Ureter (tissue), 1 donor: ENCODE results near the gene TMED5. TPM values are rescaled to one million over a fixed set of nuclear protein-coding genes. Genes with fewer than 3 reads are reported as not detected.
"Not testable (repeated sequence)": the region's sequence is repeated elsewhere in the genome, so short reads cannot be mapped to it uniquely, and the experiment has no call there.

Experiments used
- DNase-seq: peaks from one replicate; pipeline ENCODE4 v3.0.0-alpha.2; 2020; ENCODE audit warnings: low spot score
- total RNA-seq: library from RNA; stranded (reverse); gene quantifications from one replicate; pipeline ENCODE4 v1.2.4, GENCODE V29; 2023
- donor health status: DM: yes; HTN: yes; CAD: no.

The TMED5 gene
- 44.6 TPM for total RNA-seq

DNA sequence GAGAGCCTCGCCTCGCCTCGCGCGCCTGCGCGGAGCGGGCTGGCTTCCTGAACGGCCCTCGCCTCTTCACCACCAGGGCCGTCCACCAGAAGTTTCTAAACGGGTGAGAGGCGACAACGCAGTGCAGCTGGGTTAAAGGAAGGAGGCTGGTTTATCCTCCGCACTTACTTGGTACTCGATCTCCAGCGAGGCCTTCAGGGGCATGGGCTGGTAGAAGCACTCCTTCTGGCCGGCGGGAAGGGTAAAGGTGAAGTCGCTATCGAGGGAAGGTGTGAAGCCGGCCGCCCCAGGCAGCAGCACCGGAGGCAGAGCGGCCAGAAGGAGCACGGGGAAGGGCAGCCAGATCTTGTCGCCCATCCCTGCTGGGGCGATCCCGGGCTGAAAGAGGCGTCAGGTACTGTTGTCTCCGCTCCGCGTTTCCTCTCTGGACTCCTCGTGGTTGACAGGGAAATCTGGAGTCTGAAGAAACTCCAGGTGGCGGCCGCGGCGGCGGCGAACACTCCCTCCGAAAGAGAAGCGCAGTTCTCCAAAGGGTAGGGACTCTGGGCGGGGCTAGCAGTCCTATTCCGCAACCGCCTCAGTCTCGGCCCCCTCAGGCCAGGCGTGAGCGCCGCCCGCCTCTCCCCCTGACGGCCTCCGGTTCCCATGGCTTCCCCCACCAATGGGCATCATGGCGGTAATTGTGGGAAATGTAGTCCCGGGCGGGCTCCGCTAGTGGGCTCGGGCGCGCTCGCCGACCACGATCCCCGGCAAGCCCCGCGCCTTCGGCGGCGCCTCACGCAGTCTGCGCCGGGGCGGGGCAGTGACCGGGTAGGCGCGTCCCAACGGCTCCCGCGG is at the start of gene TMED5:
Gene TMED5 (minus strand): TSS at position 528 of the 837 bp plus-strand sequence. CDS start 171 bp downstream, at position 357.
- DNase-seq: peak; percentile 99

GRCh38 chr1:93223023-93223675 is 42.9 kb upstream of the TMED5 start:
- DNase-seq: no peak

GRCh38 chr1:93221913-93222312 is 41.7 kb upstream of the TMED5 start:
- DNase-seq: no peak

GRCh38 chr1:93220716-93221115 is 40.5 kb upstream of the TMED5 start:
- DNase-seq: not testable (repeated sequence)

DNA sequence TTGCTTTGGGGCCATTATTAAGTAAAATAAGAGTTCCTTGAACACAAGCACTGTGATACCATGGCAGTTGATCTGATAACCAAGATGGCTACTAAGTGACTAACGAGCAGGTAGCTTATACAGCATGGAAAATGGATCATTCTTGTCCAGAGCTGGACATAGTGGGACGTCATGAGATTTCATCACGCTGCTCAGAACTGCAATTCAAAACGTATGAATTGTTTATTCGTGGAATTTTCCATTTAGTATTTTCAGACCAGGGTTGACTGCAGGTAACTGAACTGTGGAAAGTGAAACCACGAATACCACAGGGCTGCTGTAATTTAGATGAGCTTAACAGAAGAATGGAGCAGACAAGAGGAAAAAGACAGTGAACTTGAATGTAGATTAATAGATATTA is 39.2 kb upstream of the TMED5 start:
- DNase-seq: no peak

GRCh38 chr1:93215322-93215721 is 35.1 kb upstream of the TMED5 start:
- no peak for DNase-seq

DNA sequence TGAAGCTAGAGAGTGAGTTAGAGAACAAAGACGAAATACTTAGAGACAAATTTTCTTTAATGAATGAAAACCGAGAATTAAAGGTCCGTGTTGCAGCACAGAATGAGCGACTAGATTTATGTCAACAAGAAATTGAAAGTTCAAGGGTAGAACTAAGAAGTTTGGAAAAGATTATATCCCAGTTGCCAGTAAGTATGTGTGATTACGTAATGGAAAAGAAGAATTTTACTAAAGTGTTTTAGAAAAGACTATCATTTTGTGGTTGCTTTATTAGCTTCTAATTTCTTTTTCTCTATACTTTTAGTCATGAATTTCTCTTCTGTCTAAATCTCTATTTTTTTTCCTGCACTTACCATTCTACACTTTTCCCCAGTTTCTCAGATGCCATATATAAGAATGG is 27.0 kb upstream of the TMED5 start:
- no peak for DNase-seq

GRCh38 chr1:93206567-93206954 is 26.3 kb upstream of the TMED5 start:
- no peak for DNase-seq

- DNase-seq: no peak
These were observed 25.8 kb upstream of the TMED5 start for GRCh38 chr1:93205892-93206566.

- DNase-seq: no peak
These were observed 20.5 kb upstream of the TMED5 start for GRCh38 chr1:93200714-93201113.

- DNase-seq: no peak
These were observed 19.9 kb upstream of the TMED5 start for GRCh38 chr1:93200086-93200620.

DNA sequence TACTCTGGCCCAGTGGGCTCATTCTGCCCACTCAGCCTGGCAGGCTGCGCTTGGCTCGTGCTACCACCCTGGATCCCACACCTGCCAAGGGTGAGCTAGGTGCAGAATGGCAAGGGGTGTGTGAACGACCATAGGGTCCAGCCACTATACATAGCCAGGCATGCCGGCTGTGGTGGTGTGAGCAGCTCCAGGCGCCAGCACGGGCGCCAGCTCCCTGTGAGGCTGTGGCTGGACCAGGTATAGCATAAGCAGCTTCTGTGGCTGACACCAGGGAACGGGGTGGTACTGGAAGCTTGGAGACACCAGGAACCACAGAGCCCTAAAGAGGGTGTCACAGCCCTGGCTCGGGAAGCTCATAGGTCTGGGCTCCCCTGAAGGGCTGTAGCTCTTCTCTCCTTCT is 18.9 kb upstream of the TMED5 start:
- no peak for DNase-seq

- no peak for DNase-seq
These were observed 16.4 kb upstream of the TMED5 start for GRCh38 chr1:93196591-93196990.

DNA sequence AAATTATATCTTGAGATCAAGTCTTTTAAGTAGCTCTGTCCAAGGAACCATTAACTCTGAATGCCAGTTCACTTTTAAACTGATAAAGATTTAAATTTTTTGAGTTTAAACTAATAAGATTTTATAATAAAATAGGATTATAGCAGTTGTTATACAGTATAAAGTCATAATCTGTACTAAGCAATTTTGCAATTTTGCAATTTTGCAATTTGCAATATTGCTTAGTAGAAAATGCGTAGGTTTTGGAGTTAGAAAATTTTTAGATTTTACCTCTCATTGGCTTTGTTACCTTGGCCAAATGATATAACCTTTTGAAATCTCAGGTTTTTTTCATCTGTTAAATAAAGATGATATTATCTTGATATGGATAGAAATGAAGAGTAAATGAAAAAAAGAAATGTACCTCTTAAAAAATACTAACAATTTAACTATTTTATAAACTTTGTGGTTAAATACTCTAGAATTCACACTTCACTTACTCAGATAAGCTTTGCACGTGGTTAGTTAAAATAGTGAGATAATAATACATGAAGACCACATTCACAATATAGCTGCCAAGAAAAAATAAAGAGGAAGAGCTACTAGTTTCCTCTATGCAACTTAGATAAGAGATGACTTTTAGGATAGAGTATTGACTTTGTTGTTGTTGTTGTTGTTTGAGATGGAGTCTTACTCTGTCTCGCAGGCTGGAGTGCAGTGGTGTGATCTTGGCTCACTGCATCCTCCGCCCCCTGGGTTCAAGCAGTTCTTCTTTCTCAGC is 14.2 kb upstream of the TMED5 start:
- no peak for DNase-seq

GRCh38 chr1:93190432-93190831 is 10.2 kb upstream of the TMED5 start:
- DNase-seq: no peak

- DNase-seq: no peak
These were observed 6.5 kb upstream of the TMED5 start for GRCh38 chr1:93186667-93187066.

GRCh38 chr1:93180723-93181613 is 755 bp upstream of the TMED5 start, which contains the start of gene CCDC18:
CCDC18 (plus strand) TSS chr1:93180724; CDS start chr1:93183362, 2,638 bp downstream.
- DNase-seq: no peak

DNA sequence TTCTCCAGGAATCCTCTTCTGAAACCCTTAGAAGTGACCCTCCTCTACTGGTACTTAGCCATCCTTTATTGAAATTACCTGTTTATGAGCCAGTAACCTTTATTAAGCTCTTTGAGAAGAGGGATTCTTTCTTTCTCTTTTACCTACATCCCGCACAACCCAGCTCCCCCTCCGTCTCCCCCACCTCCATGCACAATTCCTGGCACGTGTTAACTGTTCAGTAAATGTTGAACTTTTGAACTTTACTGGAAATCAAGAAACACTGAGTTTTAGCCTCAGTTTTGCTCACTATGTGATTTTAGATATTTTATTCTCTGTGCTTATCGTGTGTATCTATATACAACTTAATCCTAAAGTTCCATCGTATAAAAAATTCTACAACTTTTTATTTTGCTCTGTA is 1.8 kb downstream of the TMED5 start:
- DNase-seq: no peak

GRCh38 chr1:93177991-93178390 is 2.2 kb downstream of the TMED5 start:
- DNase-seq: no peak

DNA sequence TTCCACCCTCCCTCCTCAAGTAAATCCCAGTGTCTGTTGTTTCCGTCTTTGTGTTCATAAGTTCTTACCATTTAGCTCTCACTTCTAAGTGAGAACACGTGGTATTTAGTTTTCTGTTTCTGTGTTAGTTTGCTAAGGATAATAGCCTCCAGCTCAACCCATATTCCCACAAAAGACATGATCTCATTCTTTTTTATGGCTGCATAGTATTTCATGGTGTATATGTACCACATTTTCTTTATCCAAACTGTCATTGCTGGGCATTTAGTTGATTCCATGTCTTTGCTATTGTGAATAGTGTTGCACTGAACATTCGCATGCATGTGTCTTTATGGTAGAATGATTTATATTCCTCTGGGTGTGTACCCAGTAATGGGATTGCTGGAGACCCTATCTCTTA is 5.6 kb downstream of the TMED5 start:
- not testable (repeated sequence) for DNase-seq

DNA sequence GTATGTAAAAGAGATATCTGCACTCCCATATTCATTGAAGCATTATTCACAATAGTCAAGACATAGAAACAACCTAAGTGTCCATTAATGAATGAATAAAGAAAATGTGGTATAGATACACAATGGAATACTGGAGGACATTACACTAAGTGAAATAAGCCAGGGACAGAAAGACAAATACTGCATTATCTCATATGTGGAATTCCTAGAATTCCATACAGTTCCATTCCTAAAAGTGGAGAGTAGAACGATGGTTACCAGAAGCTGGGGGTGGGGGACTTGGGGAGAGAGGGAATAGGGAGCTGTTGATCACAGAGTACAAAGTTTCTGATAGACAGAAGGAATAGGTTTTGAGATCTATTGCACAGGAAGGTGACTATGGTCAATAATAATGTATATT is 7.4 kb downstream of the TMED5 start:
- no peak for DNase-seq
